Measurements from ENCODE around the gene FRMD4A. TPM values are rescaled to one million over a fixed set of nuclear protein-coding genes. Genes with fewer than 3 reads are reported as not detected.
A peak's percentile ranks its signal among the peaks of the same experiment; 100 is the strongest.

FRMD4A gene
- total RNA-seq, 1 experiment from 2014 or later: 19.6 TPM

GRCh38 chr10:13684252-13684791, 646.4 kb downstream of the FRMD4A start:
- H3K36me3 Mint-ChIP-seq (ENCODE audit: insufficient read depth in 1 of 3, low read depth in 3 of 3): peaks cover 8 to 17% (median 10%) of the 10 kb centered on the region in 3 experiments; a peak in 6 of 7 replicates
- Histone ChIP-seq H2BK5ac (ENCODE audit: insufficient read length, low read length) (no peak overlapping the region), H3K23ac (ENCODE audit: insufficient read length, low read depth, low read length) (no peak overlapping the region), H3K4ac (ENCODE audit: low read depth, low read length) (no peak overlapping the region), H2BK12ac (ENCODE audit: insufficient read length, low read depth, low read length) (no peak overlapping the region), H3K4me2 (ENCODE audit: insufficient read depth, insufficient read length, low read length) (no peak overlapping the region), H3K14ac (ENCODE audit: insufficient read depth, low read length) (peak overlapping the region; percentile 44; the same call in 1 of the 2 replicates), H4K5ac (ENCODE audit: insufficient read length, low read depth, low read length) (no peak overlapping the region), H3K56ac (ENCODE audit: insufficient read length, low read depth, low read length) (no peak overlapping the region), H3K27me3 (ENCODE audit: insufficient read depth, low read length) (no peaks in the 10 kb centered on the region), H3K79me2 (ENCODE audit: insufficient read depth, low read length) (no peaks in the 10 kb centered on the region), H3K4me1 (ENCODE audit: insufficient read depth, low read length) (no peaks in the 10 kb centered on the region), H3K18ac (ENCODE audit: insufficient read length, low read depth, low read length) (no peak overlapping the region), H2BK20ac (ENCODE audit: low read depth, low read length, poor library complexity, severe bottlenecking) (no peak overlapping the region), H3K9ac (ENCODE audit: extremely low read depth, insufficient read length, low read length) (no peak overlapping the region), H4K91ac (ENCODE audit: insufficient read length, low read depth, low read length) (no peak overlapping the region), H3K27ac (ENCODE audit: insufficient read length, low read depth, low read length) (no peak overlapping the region), H3K9me3 (ENCODE audit: control insufficient read depth, low read depth, low read length) (no peaks in the 10 kb centered on the region), H2AFZ (ENCODE audit: low read length) (no peak overlapping the region), H4K20me1 (ENCODE audit: control insufficient read depth, insufficient read depth, insufficient read length) (no peaks in the 10 kb centered on the region), H3K23me2 (ENCODE audit: insufficient read length, low read depth, low read length, poor library complexity, severe bottlenecking) (no peaks in the 10 kb centered on the region), H2BK120ac (ENCODE audit: low read depth, low read length, poor library complexity, severe bottlenecking) (no peak overlapping the region), H3K79me1 (ENCODE audit: insufficient read depth, low read depth, low read length, poor library complexity, severe bottlenecking) (no peaks in the 10 kb centered on the region), H3T11ph (ENCODE audit: low read length) (no peak overlapping the region), H4K8ac (replicated peaks; ENCODE audit: insufficient read length, low read depth, low read length) (no peak overlapping the region), H2AK5ac (ENCODE audit: insufficient read length, low read length) (no peak overlapping the region), H2BK15ac (ENCODE audit: low read depth, low read length) (no peak overlapping the region)
- no peaks in the 10 kb centered on the region for H3K9me3 Mint-ChIP-seq
- no peak overlapping the region for H3K4me3 Mint-ChIP-seq
- H3K4me1 Mint-ChIP-seq: peaks cover 5 to 10% of the 10 kb centered on the region in 2 experiments
- peak overlapping the region; percentile 78 to 86 (median 80); a peak in 5 of 7 replicates for H3K27ac Mint-ChIP-seq
- WGBS (ENCODE audit: extremely low coverage, insufficient read length, low lambda C conversion rate): no CpG with 5 or more reads among the region's 17 CpGs
- no peak for DNase-seq
- no peak for TF ChIP-seq CTCF (conservative IDR thresholded peaks at IDR 0.05)
- no peaks in the 10 kb centered on the region for H3K27me3 Mint-ChIP-seq (ENCODE audit: low read depth)

Measured in H9 (cell line).